Rectal smooth muscle tissue (tissue), 1 donor: Measurements from ENCODE around the gene MEIOC.
"Not testable (repeated sequence)": the region's sequence is repeated elsewhere in the genome, so short reads cannot be mapped to it uniquely, and the experiment has no call there.

Experiments used
- H3K27ac ChIP-seq: one replicate; pipeline ENCODE4 v1.7.0; 2013; ENCODE audit warnings: low read depth, low read length, inconsistent platforms
- H3K27me3 ChIP-seq: one replicate; pipeline ENCODE4 v1.7.0; 2013; ENCODE audit warnings: low read length; ENCODE audit not compliant: control insufficient read depth, insufficient read depth
- H3K36me3 ChIP-seq: one replicate; pipeline ENCODE4 v1.7.0; 2013; ENCODE audit warnings: low read length; ENCODE audit not compliant: control insufficient read depth, insufficient read depth
- H3K4me1 ChIP-seq: one replicate; pipeline ENCODE4 v1.7.0; 2013; ENCODE audit warnings: low read length; ENCODE audit not compliant: control insufficient read depth, insufficient read depth
- H3K4me3 ChIP-seq: one replicate; pipeline ENCODE4 v1.7.0; 2013; ENCODE audit warnings: low read length
- H3K9ac ChIP-seq: one replicate; pipeline ENCODE4 v1.7.0; 2013; ENCODE audit warnings: low read length

The MEIOC gene

DNA sequence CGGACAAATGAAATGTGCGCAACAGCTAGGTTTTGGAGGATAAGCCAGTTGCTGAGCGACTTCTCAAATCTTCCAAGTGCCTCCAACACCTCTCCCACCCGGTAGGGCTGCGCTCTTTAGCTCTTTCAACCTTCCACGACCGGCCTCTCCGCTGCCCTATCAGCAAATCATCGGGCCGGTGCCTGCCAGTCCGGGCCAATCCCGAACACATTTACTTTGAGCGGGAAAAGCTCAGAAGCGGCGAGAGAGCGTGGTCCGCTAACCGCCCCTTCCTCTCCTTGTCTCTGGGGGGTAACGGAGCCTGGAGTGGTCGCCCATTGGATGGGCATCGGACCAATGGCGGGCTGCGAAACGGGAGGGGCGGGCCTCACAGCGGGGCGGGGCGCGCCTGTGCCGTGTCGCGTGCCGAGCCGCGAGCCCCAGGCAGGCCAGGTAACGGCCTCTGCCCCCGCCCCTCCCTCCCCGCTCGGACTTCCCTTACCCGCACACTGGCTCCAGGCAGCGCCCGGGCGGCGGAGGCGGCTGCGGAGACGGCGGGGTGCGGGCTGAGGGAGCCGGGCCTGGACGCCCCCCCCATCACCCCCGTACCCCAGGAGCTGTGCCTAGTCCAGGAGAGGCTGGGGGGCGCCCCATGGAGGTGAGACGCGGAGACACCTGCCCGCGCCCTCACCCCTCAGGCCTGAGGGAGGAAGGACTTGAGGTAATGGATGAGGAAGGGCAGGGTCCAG lies at the start of gene MEIOC:
Gene MEIOC, plus strand, starts transcription at position 486 of the 728 bp plus-strand sequence. Its CDS starts 146 bp downstream, at position 632.
- H3K4me3 ChIP-seq = no peak within 1 kb of the TSS
- no peaks in the 10 kb centered on the region for H3K36me3 ChIP-seq
- no peak within 1 kb of the TSS for H3K27ac ChIP-seq
- H3K9ac ChIP-seq = no peak within 1 kb of the TSS
- H3K4me1 ChIP-seq = no peaks in the 10 kb centered on the region
- peaks cover 3% of the 10 kb centered on the region for H3K27me3 ChIP-seq

DNA sequence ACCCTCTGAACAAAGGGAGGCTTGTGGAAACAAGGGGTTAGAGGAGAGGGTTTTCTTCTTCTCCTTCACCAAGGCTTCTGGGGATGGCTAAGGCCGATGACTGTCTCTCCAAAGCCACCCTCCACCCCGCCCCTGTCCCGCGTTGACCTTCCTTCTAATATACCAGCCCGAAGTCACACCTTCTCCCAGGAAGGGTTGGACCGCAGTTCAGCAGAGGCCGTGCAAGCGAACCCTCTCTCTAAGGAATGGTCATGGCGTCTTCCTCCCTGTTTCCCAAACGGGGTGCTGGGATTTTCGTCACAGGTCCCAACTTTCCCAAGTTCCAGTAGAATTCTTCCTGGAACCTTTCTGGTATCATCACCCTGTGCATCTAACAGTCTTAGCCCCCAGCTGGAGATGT lies 49.6 kb upstream of the MEIOC start:
- H3K4me1 ChIP-seq = peaks cover 2% of the 10 kb centered on the region

DNA sequence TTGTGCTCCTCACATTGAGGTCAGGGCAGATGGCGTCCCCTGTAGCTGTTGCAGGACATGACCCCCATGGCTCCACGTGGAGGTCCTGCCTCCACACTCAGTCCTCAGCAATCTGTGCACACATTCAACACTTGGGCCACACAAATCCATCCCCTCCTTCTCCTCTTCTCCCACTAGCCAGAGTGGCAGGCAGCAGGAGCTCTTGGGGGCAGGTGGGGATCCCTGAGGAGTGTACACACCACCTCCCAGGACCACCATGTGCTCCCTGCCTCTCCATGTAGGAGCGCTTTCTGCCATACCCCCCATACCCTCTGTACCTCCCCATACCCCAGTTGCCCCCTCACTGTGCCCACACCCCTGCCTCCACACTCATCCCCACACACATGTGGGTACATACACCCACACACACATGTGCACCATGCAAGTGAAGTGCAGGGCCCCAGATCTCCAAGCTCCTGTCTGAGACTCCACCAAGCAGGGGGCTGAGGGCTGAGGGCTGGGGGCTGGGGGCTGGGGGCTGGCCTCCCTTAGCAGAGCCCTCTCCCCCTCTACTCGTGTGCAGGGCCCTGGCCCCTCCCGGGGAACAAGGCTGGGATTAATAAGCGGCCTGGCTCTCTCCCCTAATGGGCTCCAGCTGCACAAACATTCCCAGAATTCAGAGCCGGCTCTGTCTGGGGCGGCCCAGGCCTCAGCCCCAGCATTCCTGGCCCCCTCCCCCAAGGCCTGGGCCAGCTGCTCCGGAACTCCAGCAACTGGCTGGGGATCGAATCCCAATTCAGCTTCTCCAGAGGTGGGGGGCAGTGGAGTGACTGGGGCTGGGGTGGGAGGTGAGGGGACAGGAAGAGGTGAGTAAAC lies 48.2 kb upstream of the MEIOC start:
- no peak overlapping the region for H3K9ac ChIP-seq
- no peaks in the 10 kb centered on the region for H3K27me3 ChIP-seq
- H3K4me1 ChIP-seq = peaks cover 2% of the 10 kb centered on the region
- H3K36me3 ChIP-seq = no peaks in the 10 kb centered on the region
- no peak overlapping the region for H3K4me3 ChIP-seq
- H3K27ac ChIP-seq = peak overlapping the region; percentile 14

More for the DNA sequence above, 49.6 kb upstream of the MEIOC start:
- Histone ChIP-seq H3K27ac (no peak overlapping the region), H3K36me3 (no peaks in the 10 kb centered on the region), H3K4me3 (no peak overlapping the region), H3K27me3 (no peaks in the 10 kb centered on the region), H3K9ac (no peak overlapping the region)

DNA sequence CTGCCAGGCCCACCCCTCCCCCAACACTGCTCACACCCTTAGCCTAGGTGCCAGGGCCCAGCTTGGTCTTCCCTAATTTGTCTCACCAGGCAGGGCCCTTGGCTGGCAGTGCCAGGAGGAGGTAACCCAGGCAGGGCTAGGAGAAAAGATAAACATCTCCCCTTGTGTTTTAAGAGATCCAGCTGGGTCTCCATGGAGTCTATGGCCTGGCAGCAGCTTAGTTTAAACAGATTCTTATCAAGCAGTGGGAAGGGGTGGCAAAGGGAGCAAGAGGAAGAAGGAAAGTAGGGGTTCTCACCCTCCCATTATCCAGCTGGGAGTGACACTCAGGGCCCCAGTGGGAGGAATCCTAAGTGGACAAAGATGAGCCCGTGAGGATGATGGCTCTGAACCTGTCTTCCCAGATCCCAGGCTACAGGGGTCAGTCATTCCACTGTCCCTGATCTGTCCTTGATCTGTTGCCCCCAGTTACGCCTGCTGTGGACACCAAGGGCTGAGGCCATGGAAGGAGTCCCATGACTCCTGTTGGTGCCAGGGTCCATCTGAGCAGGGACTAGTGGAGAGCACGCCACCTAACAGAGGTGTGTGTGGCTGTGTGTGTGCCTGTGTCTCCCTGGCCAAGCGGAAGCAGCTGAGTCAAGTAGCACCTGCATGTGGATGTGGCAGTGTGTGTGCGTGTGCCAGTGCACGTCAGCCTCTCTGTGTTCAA lies 47.4 kb upstream of the MEIOC start:
- no peaks in the 10 kb centered on the region for H3K27me3 ChIP-seq
- H3K4me3 ChIP-seq = no peak overlapping the region
- H3K4me1 ChIP-seq = peaks cover 2% of the 10 kb centered on the region
- no peaks in the 10 kb centered on the region for H3K36me3 ChIP-seq
- H3K27ac ChIP-seq = peak overlapping the region; percentile 14
- no peak overlapping the region for H3K9ac ChIP-seq

DNA sequence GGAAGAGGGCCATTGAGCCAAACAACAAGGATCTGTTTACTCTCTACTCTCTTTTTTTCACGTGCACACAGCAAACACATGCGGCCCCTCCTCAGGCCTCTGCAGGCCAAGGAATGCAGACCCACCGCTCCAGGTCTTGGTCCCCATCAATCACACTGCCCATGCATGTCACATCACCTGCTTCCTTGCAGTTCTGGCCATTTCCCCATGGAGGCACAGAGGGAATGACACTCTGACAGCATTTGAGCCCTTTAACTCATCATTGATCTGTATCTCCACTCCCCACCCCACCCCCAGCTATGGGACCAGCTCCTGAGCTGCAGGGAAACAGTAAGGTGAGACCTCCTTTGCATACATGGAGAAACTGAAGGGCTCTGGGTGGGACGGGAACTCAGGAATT lies 45.9 kb upstream of the MEIOC start:
- H3K9ac ChIP-seq = no peak overlapping the region
- no peak overlapping the region for H3K27ac ChIP-seq
- H3K4me3 ChIP-seq = no peak overlapping the region
- H3K36me3 ChIP-seq = no peaks in the 10 kb centered on the region
- peaks cover 2% of the 10 kb centered on the region for H3K4me1 ChIP-seq
- H3K27me3 ChIP-seq = no peaks in the 10 kb centered on the region

DNA sequence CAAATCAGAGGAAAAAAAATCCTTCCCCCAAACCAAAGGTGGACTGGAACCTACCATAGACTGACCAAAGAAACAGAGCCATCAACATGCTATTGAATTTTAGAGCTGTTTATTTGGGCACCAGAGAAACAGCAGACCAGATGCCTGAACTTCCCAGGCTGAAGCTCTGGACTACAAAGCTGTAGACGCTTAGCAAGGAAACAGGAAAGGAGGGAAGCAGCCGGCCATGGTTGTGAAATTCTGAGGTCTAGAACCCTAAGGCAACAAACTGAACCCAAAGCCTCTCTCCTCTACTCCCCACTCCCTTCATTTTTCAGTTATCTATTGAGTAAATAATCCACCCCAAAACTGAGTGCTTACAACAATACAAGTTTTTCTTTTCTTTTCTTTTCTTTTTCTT lies 45.4 kb upstream of the MEIOC start:
- Histone ChIP-seq H3K27ac (no peak overlapping the region), H3K4me1 (peaks cover 2% of the 10 kb centered on the region), H3K4me3 (no peak overlapping the region), H3K9ac (no peak overlapping the region), H3K27me3 (no peaks in the 10 kb centered on the region), H3K36me3 (no peaks in the 10 kb centered on the region)

DNA sequence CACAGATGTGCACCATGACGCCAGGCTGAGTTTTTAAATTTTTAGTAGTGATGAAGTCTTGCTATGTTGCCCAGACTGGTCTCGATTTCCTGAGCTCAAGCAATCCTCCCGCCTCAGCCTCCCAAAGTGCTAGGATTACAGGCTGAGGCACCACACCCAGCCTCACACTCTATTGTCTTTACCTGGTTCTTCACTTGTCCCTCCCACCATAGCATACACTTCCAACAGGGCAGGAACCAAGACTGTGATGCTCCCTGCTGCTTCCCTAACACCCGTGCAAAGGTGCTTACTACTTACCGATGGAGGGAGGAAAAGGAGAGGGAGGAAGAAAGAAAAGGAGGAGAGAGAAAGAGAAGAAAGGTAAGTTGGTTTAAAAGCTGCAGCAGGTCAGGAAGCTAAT lies 41.4 kb upstream of the MEIOC start:
- H3K27ac ChIP-seq = no peak overlapping the region
- H3K4me3 ChIP-seq = no peak overlapping the region
- H3K9ac ChIP-seq = no peak overlapping the region
- H3K4me1 ChIP-seq = no peaks in the 10 kb centered on the region
- H3K36me3 ChIP-seq = no peaks in the 10 kb centered on the region
- no peaks in the 10 kb centered on the region for H3K27me3 ChIP-seq

DNA sequence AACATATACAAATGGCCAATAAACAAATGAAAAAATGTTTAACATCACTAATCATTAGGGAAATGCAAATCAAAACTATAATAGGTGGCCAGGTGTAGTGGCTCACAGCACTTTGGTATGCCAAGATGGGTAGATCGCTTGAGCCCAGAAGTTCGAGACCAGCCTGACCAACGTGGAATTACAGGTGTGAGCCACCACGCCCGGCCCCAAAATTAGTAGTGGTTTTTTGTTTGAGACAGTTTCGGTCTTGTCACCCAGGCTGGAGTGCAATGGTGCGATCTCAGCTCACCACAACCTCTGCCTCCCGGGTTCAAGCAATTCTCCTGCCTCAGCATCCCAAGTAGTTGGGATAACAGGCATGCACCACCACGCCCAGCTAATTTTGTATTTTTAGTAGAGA lies 37.6 kb upstream of the MEIOC start:
- not testable (repeated sequence) for H3K9ac ChIP-seq

DNA sequence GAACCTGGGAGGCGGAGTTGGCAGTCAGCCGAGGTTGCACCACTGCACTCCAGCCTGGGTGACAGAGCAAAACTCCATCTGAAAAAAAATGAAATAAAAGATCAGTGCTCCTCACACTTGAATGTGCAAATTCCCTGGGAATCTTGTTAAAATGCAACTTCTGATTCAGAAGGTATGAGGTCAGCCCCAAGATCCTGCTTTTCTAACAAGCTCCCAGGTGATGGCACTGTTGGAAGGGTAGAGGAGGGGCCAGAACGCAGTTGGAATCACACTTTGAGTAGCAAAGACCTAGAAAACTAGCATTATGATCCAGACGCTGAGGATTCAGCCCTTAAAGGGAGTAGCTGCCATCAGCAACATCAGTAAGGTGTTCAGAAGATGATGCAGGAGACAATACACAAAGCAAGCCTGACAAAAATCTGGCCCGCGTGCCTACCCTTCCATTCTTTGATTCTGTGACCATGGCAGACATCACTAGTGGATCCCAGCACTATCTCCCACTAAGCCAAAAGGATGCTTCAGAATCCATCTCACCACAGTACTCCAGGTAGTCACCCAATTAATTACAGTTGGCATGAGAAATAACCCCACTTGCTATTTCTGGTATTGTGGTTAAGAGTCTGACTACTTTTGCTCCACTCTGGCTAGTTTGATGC lies 33.1 kb upstream of the MEIOC start:
- no peaks in the 10 kb centered on the region for H3K36me3 ChIP-seq
- H3K27ac ChIP-seq = no peak overlapping the region
- no peak overlapping the region for H3K4me3 ChIP-seq
- no peak overlapping the region for H3K9ac ChIP-seq
- no peaks in the 10 kb centered on the region for H3K27me3 ChIP-seq
- H3K4me1 ChIP-seq = no peaks in the 10 kb centered on the region

More for the DNA sequence above, 37.6 kb upstream of the MEIOC start:
- H3K27ac ChIP-seq, H3K4me1 ChIP-seq, H3K4me3 ChIP-seq, H3K36me3 ChIP-seq, H3K27me3 ChIP-seq: not testable (repeated sequence)

DNA sequence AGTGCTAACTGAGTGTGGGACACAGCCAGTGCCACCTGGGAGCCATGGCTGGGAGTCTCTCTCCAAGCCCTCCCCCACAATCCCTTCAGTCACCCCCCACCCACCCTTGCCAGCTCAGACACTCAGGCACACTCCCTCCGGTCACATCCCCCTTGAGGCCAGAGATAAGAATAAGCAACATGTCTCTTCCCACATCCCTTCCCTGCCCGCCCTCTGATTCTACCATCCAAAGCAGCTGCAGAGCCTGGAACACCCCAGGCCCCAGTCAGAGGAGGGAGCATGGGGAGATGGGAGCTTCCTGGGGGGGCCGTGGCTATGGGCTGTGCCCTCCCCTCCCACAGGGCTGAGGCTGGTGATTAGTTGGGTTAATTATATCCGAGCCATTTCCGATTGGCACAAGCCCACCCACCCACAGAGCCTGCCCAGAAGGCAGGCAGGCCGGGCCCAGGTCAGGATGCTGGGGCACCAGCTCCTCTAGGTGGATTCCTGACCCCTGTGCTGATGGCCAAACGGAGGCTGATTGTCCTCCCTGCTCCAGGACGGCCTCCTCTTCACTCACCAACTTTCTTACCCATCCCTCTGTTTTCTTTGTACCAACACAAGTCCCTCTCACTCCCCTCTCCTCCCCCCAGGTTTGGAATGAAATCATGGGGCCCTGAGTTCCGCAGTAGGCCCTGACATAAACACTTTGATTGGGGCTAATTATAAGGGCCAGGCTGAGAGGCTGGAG lies 28.6 kb upstream of the MEIOC start:
- no peaks in the 10 kb centered on the region for H3K4me1 ChIP-seq
- no peaks in the 10 kb centered on the region for H3K27me3 ChIP-seq
- H3K9ac ChIP-seq = no peak overlapping the region
- no peak overlapping the region for H3K4me3 ChIP-seq
- H3K27ac ChIP-seq = no peak overlapping the region
- no peaks in the 10 kb centered on the region for H3K36me3 ChIP-seq

DNA sequence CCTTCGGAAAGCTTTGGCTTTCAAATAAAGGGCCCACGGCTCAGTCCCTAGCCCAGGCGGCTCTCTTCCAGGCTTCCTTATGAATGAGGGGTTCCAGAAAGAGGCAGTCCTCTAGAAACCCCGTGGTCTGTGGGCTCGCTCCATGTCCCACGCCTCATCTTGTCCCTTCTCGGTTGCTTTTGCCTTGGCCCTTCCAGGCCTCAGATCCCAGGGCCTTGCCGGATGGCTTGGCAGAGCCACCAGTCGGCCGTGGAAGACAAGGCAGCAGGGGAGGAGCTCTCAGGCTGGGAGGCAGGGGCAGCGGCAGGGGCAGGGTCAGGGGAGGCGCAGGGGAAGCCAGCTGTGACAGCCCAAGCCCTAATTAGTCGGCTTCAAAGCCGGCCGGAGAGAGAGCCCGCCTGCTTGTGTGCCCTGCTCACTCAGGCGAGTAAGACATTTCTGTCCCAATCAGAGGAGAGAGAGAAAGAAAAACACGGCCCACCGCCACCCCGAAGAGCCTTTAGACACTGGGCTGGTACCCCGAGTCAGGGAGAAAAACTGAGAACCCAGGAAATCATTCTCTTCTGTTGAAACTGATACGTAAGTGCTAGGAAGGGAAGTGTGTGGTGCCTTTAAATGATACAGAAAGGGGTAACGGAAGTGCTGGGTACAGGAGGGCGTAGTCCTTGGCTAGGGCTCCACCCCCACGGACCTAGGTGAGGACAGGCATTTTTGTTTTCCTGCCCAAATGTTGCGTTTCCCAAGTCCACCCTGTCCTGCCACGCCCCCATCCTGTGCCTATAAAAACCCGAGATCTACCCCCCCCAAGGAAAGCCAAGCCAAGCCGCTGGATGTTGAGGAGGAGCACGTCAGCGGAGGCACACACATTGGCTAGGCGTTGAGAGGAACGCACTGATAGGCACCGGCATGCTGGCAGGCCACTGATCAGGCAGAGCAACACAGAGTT lies 27.8 kb upstream of the MEIOC start:
- H3K9ac ChIP-seq = no peak overlapping the region
- no peak overlapping the region for H3K27ac ChIP-seq
- H3K4me1 ChIP-seq = no peaks in the 10 kb centered on the region
- no peak overlapping the region for H3K4me3 ChIP-seq
- no peaks in the 10 kb centered on the region for H3K27me3 ChIP-seq
- no peaks in the 10 kb centered on the region for H3K36me3 ChIP-seq
